ENCODE measurements around the gene MARCHF3.

The MARCHF3 gene

GRCh38 chr5:126852841-126853271 is 177.5 kb downstream of the MARCHF3 start:
- no peak for DNase-seq
- Histone ChIP-seq H3K9me3 (ENCODE audit: severe bottlenecking) (no peaks in the 10 kb centered on the region), H3K4me3 (ENCODE audit: low read depth, low read length) (no peak overlapping the region), H3K27me3 (ENCODE audit: insufficient read depth, low read depth, severe bottlenecking) (no peaks in the 10 kb centered on the region), H3K27ac (no peak overlapping the region), H3K36me3 (no peaks in the 10 kb centered on the region)
- no peak for TF ChIP-seq CTCF (IDR thresholded peaks at IDR 0.05; ENCODE audit: low read depth, low read length)

GRCh38 chr5:126852091-126852571 is 178.2 kb downstream of the MARCHF3 start:
- H3K27ac ChIP-seq, result no peak overlapping the region
- no peak for DNase-seq

GRCh38 chr5:126851501-126852011 is 178.8 kb downstream of the MARCHF3 start:
- DNase-seq, result no peak
- TF ChIP-seq CTCF (IDR thresholded peaks at IDR 0.05; ENCODE audit: low read depth, low read length), result no peak
- Histone ChIP-seq H3K36me3 (no peaks in the 10 kb centered on the region), H3K27me3 (ENCODE audit: insufficient read depth, low read depth, severe bottlenecking) (no peaks in the 10 kb centered on the region), H3K9me3 (ENCODE audit: severe bottlenecking) (no peaks in the 10 kb centered on the region), H3K4me3 (ENCODE audit: low read depth, low read length) (no peak overlapping the region), H3K27ac (no peak overlapping the region)

More at GRCh38 chr5:126852091-126852571, 178.2 kb downstream of the MARCHF3 start:
- Histone ChIP-seq H3K36me3 (no peaks in the 10 kb centered on the region), H3K4me3 (ENCODE audit: low read depth, low read length) (no peak overlapping the region), H3K27me3 (ENCODE audit: insufficient read depth, low read depth, severe bottlenecking) (no peaks in the 10 kb centered on the region), H3K9me3 (ENCODE audit: severe bottlenecking) (no peaks in the 10 kb centered on the region)
- TF ChIP-seq CTCF (IDR thresholded peaks at IDR 0.05; ENCODE audit: low read depth, low read length), result no peak

- DNase-seq, result no peak
- no peak overlapping the region for H3K27ac ChIP-seq
- no peak overlapping the region for H3K4me3 ChIP-seq (ENCODE audit: low read depth, low read length)
- no peaks in the 10 kb centered on the region for H3K27me3 ChIP-seq (ENCODE audit: insufficient read depth, low read depth, severe bottlenecking)
- no peaks in the 10 kb centered on the region for H3K36me3 ChIP-seq
- no peak for TF ChIP-seq CTCF (IDR thresholded peaks at IDR 0.05; ENCODE audit: low read depth, low read length)
- no peaks in the 10 kb centered on the region for H3K9me3 ChIP-seq (ENCODE audit: severe bottlenecking)
Measured at GRCh38 chr5:126849101-126849678, 181.2 kb downstream of the MARCHF3 start.

DNA sequence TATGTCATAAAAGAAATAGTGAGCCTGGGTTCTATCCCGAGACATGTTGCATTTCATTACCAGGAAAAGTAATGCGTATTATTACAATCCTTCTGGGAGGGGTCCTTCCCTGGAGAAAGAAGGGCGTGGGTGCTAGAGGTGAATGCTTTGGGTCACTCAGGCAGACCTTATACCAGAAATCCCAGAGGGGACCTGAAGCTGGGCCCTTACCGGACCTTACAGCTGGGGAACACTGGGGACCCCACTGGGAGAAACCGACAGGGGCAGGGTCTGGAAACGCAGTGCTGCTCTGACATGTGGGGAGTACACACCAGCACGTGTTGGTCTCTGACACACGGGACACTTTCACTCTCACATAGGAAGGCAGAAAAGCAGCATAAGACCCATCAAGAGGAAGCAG is 182.1 kb downstream of the MARCHF3 start:
- no peaks in the 10 kb centered on the region for H3K27me3 ChIP-seq (ENCODE audit: insufficient read depth, low read depth, severe bottlenecking)
- H3K27ac ChIP-seq, result peak overlapping the region; percentile 77
- TF ChIP-seq CTCF (IDR thresholded peaks at IDR 0.05; ENCODE audit: low read depth, low read length), result no peak
- DNase-seq, result no peak
- H3K9me3 ChIP-seq (ENCODE audit: severe bottlenecking), result no peaks in the 10 kb centered on the region
- no peak overlapping the region for H3K4me3 ChIP-seq (ENCODE audit: low read depth, low read length)
- no peaks in the 10 kb centered on the region for H3K36me3 ChIP-seq

DNA sequence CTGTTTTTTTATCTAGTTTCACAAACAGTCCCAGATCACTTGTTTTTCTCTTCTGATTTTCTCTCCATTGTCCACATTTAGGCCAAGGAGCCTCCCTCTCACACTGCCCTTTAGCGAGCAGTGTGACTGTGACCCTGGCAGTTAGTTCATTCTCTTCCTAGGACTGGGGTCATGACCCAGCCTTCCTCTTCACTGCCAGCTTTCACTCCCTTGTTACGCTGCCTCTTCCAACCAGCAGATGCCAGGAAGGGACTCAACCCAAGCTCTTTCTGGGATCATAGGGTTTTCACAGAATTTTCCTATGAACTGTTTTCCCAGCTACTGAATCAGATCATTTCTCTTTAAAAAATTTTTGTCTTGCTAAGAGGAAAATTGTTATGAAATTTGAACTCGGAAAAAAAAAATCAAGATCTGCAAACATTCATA is 182.5 kb downstream of the MARCHF3 start:
- Histone ChIP-seq H3K36me3 (no peaks in the 10 kb centered on the region), H3K27ac (peak overlapping the region; percentile 77), H3K9me3 (ENCODE audit: severe bottlenecking) (no peaks in the 10 kb centered on the region), H3K27me3 (ENCODE audit: insufficient read depth, low read depth, severe bottlenecking) (no peaks in the 10 kb centered on the region), H3K4me3 (ENCODE audit: low read depth, low read length) (no peak overlapping the region)
- TF ChIP-seq CTCF (IDR thresholded peaks at IDR 0.05; ENCODE audit: low read depth, low read length), result no peak
- no peak for DNase-seq

All from WERI-Rb-1 (cell line).